ENCODE results near the gene SLC22A31.

Gene SLC22A31

GRCh38 chr16:89217138-89217387 is 16.7 kb upstream of the SLC22A31 start:
- DNase-seq (ENCODE audit: low read depth in 3 of 3, low spot score in 1 of 3), result no peak

GRCh38 chr16:89216315-89217137 is 16.2 kb upstream of the SLC22A31 start:
- peak; percentile 48 to 69 (median 57) for DNase-seq (ENCODE audit: low read depth in 3 of 3, low spot score in 1 of 3)

DNA sequence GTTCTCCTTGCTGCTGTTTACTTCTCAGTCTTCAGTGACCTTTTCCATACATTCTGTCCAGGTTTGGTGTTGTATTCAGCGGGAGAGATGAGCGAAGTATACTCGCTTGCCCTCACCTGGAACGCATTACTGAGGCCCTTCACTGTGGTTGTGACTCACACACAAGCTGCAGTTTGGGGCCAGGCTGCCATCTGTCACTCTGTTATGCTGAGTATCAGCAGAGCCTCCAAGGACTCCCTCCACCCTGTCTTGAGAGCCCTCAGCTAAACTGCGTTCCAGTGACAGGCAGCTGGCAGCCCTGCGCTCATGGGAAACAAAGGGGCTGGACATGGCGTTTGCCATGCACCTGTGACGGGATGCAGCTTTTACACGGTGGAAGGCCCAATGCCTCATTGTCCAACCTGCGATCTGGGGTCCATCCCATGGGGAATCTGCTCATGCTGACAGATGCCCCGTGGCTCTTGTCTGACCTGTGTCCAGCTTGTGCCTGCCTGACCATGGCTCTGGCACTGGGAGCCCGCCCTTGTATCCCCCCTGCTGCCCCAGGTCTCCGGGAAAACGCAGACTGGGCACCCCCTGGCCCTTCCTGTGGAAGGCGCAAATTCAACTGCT is 10.7 kb upstream of the SLC22A31 start:
- DNase-seq (ENCODE audit: low read depth in 3 of 3, low spot score in 1 of 3), result no peak

DNA sequence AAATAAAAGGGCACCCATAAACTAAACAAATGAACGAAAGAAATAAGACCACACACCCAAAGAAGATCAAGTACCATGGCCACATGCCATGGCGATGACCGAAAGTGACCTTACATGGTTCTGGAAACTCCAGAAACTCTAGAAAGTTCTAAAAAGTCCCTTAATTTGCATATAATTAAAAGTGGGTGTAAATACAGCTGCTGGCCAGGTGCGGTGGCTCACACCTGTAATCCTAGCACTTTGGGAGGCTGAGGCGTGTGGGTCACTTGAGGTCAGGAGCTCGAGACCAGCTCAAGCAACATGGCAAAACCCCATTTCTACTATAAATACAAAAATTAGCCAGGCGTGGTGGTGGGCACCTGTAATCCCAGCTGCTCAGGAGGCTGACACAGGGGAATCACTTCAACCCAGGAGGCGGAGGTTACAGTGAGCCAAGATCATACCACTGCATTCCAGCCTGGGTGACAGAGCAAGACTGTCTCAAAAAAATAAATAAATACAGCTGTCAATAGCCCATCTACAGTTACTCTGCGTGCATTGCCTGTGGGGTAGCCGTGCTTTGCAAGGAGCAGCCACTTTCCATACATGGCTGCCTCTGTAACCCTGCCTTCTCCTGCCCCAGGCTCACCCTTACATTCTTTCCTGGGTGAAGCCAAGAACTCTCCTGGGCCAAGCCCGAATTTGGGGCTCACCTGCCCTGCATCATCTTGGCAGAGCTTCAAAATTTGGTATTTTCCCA is 10.0 kb upstream of the SLC22A31 start:
- no peak for DNase-seq (ENCODE audit: low read depth in 3 of 3, low spot score in 1 of 3)

DNA sequence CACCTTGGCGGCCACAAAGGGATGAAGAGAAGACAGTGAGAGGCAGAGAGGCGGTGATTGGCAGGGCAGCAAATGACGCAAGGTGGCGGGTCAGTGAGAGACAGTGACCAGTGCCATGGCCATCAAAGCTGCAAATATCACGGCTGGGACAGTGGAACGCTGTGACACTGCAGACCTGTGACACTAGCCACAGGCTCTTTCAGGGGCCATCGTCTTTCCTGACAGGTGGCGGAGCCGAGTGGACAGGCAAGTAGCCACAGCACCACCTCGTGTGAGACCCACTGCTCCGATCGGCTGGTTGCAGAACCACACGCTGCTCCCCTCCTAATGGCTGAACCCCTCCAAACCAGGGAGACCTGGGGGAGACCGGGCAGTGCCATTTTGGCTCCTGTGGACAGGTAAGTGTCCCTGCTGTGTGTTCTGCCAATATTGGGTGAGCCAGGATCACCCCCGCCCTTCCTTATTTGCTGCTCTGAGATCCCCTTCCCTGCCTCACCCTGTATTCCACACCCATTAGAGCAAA is 9.2 kb upstream of the SLC22A31 start:
- DNase-seq (ENCODE audit: low read depth in 3 of 3, low spot score in 1 of 3), result no peak

DNA sequence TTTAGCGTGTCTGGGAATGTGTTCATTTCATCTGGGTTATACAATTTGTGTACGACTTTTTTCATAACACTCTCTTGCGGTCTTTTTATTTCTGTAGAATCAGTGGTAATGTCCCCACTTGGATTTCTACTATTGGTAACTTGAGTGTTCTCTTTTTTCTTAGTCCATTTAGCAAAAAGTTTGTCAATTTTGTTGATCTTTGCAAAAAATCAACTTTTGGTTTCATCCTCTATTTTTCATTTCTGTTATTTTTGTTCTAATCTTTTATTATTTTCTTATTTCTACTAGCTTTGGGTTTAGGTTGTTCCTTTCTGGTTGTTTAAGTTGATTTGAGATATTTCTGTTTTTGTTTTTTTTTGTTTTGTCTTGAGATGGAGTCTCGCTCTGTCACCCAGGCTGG is 7.7 kb upstream of the SLC22A31 start:
- DNase-seq (ENCODE audit: low read depth in 3 of 3, low spot score in 1 of 3), result no peak

GRCh38 chr16:89202422-89203215 is 2.3 kb upstream of the SLC22A31 start:
- DNase-seq (ENCODE audit: low read depth in 3 of 3, low spot score in 1 of 3), result no peak

GRCh38 chr16:89201439-89202377 is 1.4 kb upstream of the SLC22A31 start:
- peak; percentile 49 to 77 (median 69) for DNase-seq (ENCODE audit: low read depth in 3 of 3, low spot score in 1 of 3)

GRCh38 chr16:89200850-89201411 is 594 bp upstream of the SLC22A31 start:
- no peak for DNase-seq (ENCODE audit: low read depth in 3 of 3, low spot score in 1 of 3)

GRCh38 chr16:89199241-89200123 is 855 bp downstream of the SLC22A31 start:
- no peak for DNase-seq (ENCODE audit: low read depth in 3 of 3, low spot score in 1 of 3)

DNA sequence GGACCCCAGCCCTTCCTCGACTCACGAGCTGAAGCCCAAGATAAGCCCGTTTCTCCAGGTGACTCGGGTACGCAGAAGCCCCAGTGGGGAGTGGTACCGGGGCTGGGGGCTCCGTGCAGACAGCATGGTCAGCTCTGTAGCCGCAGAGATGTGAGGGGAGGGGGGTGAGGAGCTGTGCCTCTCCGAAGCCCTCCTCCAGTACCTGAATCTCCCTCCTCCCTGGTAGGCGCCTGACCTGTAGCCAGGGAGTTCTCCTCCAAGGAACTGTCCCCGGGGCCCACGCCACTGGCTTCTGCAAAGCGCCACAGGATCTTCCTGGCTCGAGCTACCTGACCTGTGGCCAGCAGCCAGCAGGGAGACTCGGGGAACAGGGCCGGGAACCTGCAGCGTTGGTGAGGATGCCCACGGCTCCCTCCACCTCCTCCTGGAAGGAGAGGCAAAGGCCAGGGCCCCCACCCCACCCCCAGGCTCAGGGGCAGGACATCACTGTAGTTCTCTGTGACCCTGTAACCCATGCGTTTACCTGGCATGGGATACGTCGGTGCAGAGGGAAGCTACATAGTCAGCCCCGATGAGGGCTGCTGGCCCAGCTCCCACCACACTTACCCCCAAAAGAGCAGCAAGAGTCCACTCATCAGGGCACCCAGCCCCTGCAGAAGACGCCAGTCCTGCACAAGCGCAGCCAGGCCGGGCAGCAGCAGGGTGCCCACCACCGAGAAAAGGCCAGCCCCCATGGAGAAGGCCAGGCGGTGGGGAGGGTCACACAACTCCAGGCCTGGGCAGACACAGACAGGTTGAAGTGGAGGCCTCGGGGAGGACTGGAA is 1.7 kb downstream of the SLC22A31 start:
- no peak for DNase-seq (ENCODE audit: low read depth in 3 of 3, low spot score in 1 of 3)

DNA sequence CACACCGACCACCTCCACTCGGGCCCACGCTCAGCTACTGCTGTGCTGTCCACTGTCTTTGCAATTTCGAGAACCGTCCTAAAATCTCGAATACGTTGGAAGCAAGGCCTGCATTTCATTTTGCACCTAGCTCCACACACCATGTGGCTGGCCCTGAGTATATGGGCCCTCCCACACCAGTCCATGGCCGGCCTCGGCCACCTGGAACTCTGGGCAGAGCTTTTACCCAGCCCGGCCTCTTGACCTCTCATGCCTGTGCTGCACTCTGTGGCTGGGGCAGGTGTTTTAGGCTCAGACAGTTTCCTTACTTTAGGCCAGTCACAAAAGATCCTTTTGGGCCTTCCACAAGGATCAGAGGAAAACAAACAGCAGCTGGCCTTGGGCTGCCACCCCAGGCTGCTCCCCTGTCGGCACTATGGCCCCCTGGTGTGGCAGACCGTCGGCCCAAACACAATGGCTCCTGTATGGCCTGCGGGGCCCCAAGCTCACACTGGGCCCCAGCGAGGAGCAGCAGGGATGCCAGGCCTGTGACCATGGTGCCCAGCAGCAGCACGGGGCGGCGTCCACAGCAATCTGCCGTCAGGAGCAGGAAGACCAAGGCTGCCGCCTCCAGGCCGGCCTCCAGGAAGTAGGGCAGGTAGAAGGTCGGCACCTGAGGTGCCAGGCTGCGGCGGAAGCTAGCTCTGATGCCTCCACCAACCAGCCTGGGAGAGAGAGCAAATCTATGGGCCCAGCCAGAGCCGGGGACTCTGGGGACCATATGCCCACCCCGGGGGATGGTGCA is 2.5 kb downstream of the SLC22A31 start:
- no peak for DNase-seq (ENCODE audit: low read depth in 3 of 3, low spot score in 1 of 3)

- no peak for DNase-seq (ENCODE audit: low read depth in 3 of 3, low spot score in 1 of 3)
Measured at GRCh38 chr16:89197033-89197632, 3.2 kb downstream of the SLC22A31 start.

- no peak for DNase-seq (ENCODE audit: low read depth in 3 of 3, low spot score in 1 of 3)
Measured at GRCh38 chr16:89195521-89196171, 4.7 kb downstream of the SLC22A31 start.

GRCh38 chr16:89194340-89195311 is 5.7 kb downstream of the SLC22A31 start:
- no peak for DNase-seq (ENCODE audit: low read depth in 3 of 3, low spot score in 1 of 3)
